Prostate gland (tissue), 2 donors: ENCODE results near the gene ZNF273.

ENCODE experiments used
- POLR2A ChIP-seq: fragments of 450-650 bp; IDR thresholded peaks from one replicate; pipeline ENCODE4 v1.6.1; 2016; ENCODE audit warnings: antibody characterized with exemption, mild to moderate bottlenecking
- POLR2AphosphoS5 ChIP-seq: sonication (generic); formaldehyde crosslinking; IDR thresholded peaks from one replicate; pipeline ENCODE4 v1.6.1; 2017; ENCODE audit warnings: antibody characterized with exemption
- TF ChIP-seq, protein P1 (sequence below), 4 experiments: fragments of 200-600 bp in 2 of 4; fragments of 450-650 bp in 2 of 4; sonication (generic) in 2 of 4; IDR thresholded peaks; 1 replicate in 3 of 4; 2 replicates in 1 of 4; pipeline ENCODE4 v1.5.1; 2016 to 2019; ENCODE audit warnings: antibody characterized with exemption in 4 of 4, mild to moderate bottlenecking in 2 of 4, moderate library complexity in 2 of 4

DNA sequence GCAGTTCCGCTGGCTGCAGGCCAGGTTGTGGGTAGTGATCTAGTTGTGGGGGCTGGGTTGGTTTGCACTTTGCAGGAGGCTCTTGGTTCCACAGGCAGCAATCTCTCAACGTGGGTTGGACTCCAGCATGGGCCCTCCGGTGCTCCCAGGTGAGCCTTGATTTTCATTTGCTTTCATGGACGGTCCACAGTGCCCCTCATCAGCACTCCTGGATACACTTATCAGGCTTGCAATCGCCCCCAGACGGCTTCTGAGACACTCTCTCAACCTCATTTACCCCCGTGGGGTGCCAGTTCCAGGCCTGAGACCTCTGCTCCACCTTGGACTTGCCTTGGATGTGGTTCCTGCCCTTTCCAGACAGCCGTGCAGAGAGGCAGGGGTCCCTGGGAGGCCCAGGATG, 31.3 kb upstream of the ZNF273 start:
- TF ChIP-seq, protein P1, sequence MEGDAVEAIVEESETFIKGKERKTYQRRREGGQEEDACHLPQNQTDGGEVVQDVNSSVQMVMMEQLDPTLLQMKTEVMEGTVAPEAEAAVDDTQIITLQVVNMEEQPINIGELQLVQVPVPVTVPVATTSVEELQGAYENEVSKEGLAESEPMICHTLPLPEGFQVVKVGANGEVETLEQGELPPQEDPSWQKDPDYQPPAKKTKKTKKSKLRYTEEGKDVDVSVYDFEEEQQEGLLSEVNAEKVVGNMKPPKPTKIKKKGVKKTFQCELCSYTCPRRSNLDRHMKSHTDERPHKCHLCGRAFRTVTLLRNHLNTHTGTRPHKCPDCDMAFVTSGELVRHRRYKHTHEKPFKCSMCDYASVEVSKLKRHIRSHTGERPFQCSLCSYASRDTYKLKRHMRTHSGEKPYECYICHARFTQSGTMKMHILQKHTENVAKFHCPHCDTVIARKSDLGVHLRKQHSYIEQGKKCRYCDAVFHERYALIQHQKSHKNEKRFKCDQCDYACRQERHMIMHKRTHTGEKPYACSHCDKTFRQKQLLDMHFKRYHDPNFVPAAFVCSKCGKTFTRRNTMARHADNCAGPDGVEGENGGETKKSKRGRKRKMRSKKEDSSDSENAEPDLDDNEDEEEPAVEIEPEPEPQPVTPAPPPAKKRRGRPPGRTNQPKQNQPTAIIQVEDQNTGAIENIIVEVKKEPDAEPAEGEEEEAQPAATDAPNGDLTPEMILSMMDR (IDR thresholded peaks at IDR 0.05): no peak
- TF ChIP-seq POLR2A (no peak), POLR2AphosphoS5 (no peak)
